Rectal smooth muscle tissue (tissue), 1 donor: ENCODE data around the gene SFI1.
"Not testable (repeated sequence)": the region's sequence is repeated elsewhere in the genome, so short reads cannot be mapped to it uniquely, and the experiment has no call there.

ENCODE experiments used
- H3K27ac ChIP-seq: one replicate; pipeline ENCODE4 v1.7.0; 2013; ENCODE audit warnings: low read depth, low read length, inconsistent platforms
- H3K27me3 ChIP-seq: one replicate; pipeline ENCODE4 v1.7.0; 2013; ENCODE audit warnings: low read length; ENCODE audit not compliant: control insufficient read depth, insufficient read depth
- H3K36me3 ChIP-seq: one replicate; pipeline ENCODE4 v1.7.0; 2013; ENCODE audit warnings: low read length; ENCODE audit not compliant: control insufficient read depth, insufficient read depth
- H3K4me1 ChIP-seq: one replicate; pipeline ENCODE4 v1.7.0; 2013; ENCODE audit warnings: low read length; ENCODE audit not compliant: control insufficient read depth, insufficient read depth
- H3K4me3 ChIP-seq: one replicate; pipeline ENCODE4 v1.7.0; 2013; ENCODE audit warnings: low read length
- H3K9ac ChIP-seq: one replicate; pipeline ENCODE4 v1.7.0; 2013; ENCODE audit warnings: low read length

SFI1 gene

GRCh38 chr22:31496735-31497146, 405 bp downstream of the SFI1 start:
- H3K27ac ChIP-seq: peak overlapping the region; percentile 78

GRCh38 chr22:31497148-31497938, 1.0 kb downstream of the SFI1 start:
- Histone ChIP-seq H3K9ac (peak overlapping the region; percentile 78), H3K27ac (no peak overlapping the region), H3K4me3 (peak overlapping the region; percentile 88), H3K4me1 (no peaks in the 10 kb centered on the region), H3K36me3 (no peaks in the 10 kb centered on the region), H3K27me3 (no peaks in the 10 kb centered on the region)

More at GRCh38 chr22:31496735-31497146, 405 bp downstream of the SFI1 start:
- H3K4me1 ChIP-seq: no peaks in the 10 kb centered on the region
- H3K36me3 ChIP-seq: no peaks in the 10 kb centered on the region
- H3K9ac ChIP-seq: peak overlapping the region; percentile 78
- H3K4me3 ChIP-seq: peak overlapping the region; percentile 88
- no peaks in the 10 kb centered on the region for H3K27me3 ChIP-seq

GRCh38 chr22:31501738-31502137, 5.4 kb downstream of the SFI1 start:
- Histone ChIP-seq H3K36me3 (no peaks in the 10 kb centered on the region), H3K4me1 (no peaks in the 10 kb centered on the region), H3K9ac (no peak overlapping the region), H3K27me3 (no peaks in the 10 kb centered on the region), H3K27ac (no peak overlapping the region), H3K4me3 (no peak overlapping the region)

DNA sequence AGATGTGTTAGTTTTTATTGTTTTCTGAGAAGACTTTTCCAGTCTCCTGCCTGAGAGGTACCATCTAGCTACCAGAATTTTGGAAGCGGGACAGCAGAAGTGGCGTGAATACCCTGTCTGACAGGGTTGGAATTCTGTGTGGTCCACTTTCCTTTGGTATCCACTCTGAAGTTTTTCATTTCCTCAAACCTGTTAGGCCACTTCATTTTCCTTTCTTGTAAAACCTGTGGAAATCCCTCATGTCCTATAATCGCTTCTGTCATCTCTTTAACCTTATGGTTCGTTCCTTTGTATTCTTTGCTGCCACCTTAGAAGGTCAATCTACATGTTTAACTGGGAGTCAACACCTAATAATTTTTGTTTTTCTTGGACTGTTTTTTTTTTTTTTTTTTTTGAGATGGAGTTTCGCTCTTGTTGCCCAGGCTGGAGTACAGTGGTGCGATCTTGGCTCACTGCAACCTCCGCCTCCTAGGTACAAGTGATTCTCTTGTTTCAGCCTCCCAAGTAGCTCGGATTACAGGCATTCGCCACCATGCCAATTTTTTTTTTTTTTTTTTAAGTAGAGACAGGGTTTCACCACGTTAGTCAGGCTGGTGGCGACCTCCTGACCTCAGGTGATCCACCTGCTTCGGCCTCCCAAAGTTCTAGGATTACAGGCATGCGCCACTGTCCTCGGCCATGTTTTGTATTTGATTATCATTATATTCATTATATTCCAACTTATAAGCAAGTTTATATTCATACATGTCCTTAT, 7.1 kb downstream of the SFI1 start:
- H3K27ac ChIP-seq: no peak overlapping the region
- no peak overlapping the region for H3K9ac ChIP-seq
- no peaks in the 10 kb centered on the region for H3K4me1 ChIP-seq
- no peaks in the 10 kb centered on the region for H3K36me3 ChIP-seq
- no peak overlapping the region for H3K4me3 ChIP-seq
- H3K27me3 ChIP-seq: no peaks in the 10 kb centered on the region

DNA sequence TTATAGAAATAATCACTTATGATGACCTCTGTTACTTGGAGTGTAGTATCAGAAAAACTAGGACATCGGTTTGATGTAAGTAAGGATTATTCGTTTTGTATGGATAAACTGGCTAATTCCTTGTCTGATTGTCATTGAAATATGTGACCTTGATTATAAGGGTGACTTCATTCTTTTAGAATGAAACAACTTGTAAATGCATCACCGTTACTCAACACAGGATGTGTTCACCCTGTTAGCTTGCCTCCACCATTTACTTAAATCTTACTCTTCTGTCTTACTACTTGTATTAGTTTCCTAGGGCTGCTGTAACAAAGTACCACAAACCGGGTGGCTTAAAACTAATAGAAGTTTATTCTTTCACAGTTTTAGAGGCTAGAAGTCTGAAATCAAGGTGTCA, 7.9 kb downstream of the SFI1 start:
- no peak overlapping the region for H3K4me3 ChIP-seq

GRCh38 chr22:31507517-31507916, 11.2 kb downstream of the SFI1 start:
- not testable (repeated sequence) for H3K27me3 ChIP-seq, H3K4me1 ChIP-seq, H3K27ac ChIP-seq, H3K4me3 ChIP-seq, H3K9ac ChIP-seq, H3K36me3 ChIP-seq

More for the DNA sequence above, 7.9 kb downstream of the SFI1 start:
- Histone ChIP-seq H3K36me3 (no peaks in the 10 kb centered on the region), H3K9ac (no peak overlapping the region), H3K27me3 (no peaks in the 10 kb centered on the region), H3K4me1 (no peaks in the 10 kb centered on the region), H3K27ac (no peak overlapping the region)

DNA sequence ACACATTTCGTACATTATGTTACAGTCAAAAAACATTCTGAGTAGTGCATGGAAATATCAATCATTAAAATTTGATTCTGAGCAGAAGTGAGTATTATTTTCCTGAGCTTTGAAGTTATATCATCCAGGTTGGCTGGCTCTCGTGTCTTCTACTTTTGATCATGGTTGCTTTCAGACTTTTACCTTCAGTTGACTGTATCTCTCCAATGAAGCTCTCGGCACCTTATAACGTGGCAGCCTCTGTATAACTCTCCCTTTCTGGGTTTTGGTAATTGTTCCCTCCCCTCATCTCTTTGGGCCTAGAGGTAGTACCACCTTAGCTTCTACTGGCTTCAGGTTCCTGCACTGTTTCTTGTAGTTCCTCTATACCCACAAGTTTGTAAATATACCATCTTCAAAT, 12.2 kb downstream of the SFI1 start:
- no peaks in the 10 kb centered on the region for H3K4me1 ChIP-seq
- no peak overlapping the region for H3K27ac ChIP-seq
- H3K9ac ChIP-seq: no peak overlapping the region
- H3K4me3 ChIP-seq: no peak overlapping the region
- H3K27me3 ChIP-seq: no peaks in the 10 kb centered on the region
- no peaks in the 10 kb centered on the region for H3K36me3 ChIP-seq

DNA sequence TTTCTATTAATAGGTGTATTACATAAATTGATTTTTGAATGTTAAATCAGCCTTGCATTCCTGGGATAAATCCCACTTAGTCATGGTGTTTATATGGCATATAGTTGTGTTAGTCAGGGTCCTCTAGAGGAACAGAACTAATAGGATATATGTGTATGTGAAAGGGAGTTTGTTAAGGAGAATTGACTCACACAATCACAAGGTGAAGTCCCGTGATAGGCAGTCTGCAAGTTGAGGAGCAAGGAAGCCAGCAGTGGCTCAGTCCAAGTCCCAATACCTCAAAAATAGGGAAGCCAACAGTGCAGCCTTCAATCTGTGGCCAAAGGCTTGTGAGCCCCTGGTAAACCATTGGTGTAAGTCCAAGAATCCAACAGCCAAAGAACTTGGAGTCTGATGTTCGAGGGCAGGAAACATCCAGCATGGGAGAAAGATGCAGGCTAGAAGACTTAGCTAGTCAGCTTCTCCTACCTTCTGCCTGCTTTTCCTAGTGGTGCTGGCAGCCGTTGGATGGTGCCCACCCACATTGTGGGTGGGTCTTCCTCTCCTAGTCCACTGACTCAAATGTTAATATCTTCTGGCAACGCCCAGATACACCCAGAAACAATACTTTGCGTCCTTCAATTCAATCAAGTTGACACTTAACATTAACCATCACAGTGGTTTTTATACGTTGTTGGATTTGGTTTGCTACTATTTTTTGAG, 12.9 kb downstream of the SFI1 start:
- Histone ChIP-seq H3K4me1 (no peaks in the 10 kb centered on the region), H3K27me3 (no peaks in the 10 kb centered on the region)

DNA sequence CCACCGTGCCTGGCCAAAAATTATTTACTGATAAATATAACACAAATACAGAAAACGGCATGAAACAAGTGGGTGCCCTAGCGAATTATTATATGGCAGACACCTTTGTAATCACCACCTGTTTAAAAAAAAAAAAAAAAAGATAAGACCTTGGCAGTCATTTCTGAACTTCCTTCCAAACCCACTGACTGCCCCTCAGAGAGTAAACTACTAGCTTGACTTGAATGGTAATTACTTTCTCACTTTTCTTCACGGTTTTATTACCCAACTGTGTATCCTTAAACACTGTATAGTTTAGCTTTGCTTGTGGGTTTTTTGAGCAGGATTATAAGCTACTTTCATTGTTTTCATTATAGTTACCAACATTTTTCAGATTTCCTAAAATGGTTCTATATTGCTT, 23.7 kb downstream of the SFI1 start:
- no peaks in the 10 kb centered on the region for H3K4me1 ChIP-seq
- no peak overlapping the region for H3K27ac ChIP-seq
- no peak overlapping the region for H3K4me3 ChIP-seq
- no peaks in the 10 kb centered on the region for H3K27me3 ChIP-seq
- H3K9ac ChIP-seq: no peak overlapping the region
- H3K36me3 ChIP-seq: no peaks in the 10 kb centered on the region

More for the DNA sequence above, 12.9 kb downstream of the SFI1 start:
- H3K4me3 ChIP-seq: no peak overlapping the region
- no peak overlapping the region for H3K27ac ChIP-seq
- H3K9ac ChIP-seq: no peak overlapping the region
- H3K36me3 ChIP-seq: no peaks in the 10 kb centered on the region

GRCh38 chr22:31524132-31524531, 27.8 kb downstream of the SFI1 start:
- H3K27ac ChIP-seq, H3K9ac ChIP-seq, H3K4me3 ChIP-seq, H3K36me3 ChIP-seq, H3K4me1 ChIP-seq, H3K27me3 ChIP-seq: not testable (repeated sequence)

DNA sequence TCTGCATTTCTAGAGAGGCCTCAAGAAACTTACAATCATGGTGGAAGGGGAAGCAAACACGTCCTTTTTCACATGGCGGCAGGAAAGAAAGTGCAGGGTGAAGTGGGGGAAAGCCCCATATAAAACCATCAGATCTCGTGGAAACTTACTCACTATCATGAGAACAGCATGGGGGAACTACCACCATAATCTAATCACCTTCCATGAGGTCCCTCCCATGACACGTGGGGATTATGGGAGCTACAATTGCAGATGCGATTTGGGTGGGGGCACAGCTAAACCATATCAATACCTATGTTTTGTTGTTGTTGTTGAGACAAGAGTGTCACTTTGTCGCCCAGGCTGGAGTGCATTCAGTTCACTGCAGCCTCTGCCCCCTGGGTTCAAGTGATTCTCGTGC, 29.9 kb downstream of the SFI1 start:
- Histone ChIP-seq H3K27ac (no peak overlapping the region), H3K27me3 (no peaks in the 10 kb centered on the region), H3K4me3 (no peak overlapping the region), H3K4me1 (peaks cover 10% of the 10 kb centered on the region), H3K36me3 (no peaks in the 10 kb centered on the region), H3K9ac (no peak overlapping the region)

DNA sequence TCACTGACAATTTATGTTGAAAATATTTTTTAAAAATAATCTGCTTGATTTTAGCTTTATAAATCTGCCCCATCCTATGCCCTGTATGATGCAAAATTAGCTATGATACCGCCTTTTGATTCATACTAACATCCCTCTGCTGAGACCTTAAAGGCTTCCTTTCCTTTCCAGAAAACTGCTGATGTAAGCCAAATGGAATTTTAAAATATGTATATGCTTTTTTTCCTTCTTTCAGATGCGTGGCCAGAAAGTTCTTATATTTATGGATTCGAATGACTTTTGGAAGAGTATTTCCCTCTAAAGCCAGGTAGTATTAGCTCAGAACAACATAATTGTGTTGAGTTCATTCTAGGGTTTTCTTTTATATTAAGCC, 34.5 kb downstream of the SFI1 start:
- H3K27ac ChIP-seq: peak overlapping the region; percentile 77

More for the DNA sequence above, 34.5 kb downstream of the SFI1 start:
- Histone ChIP-seq H3K4me3 (no peak overlapping the region), H3K36me3 (no peaks in the 10 kb centered on the region), H3K9ac (no peak overlapping the region), H3K27me3 (no peaks in the 10 kb centered on the region), H3K4me1 (peaks cover 15% of the 10 kb centered on the region)
